Mucosa of descending colon (tissue), 3 donors: ENCODE data around the gene CCDC50. TPM values are rescaled to one million over a fixed set of nuclear protein-coding genes. Genes with fewer than 3 reads are reported as not detected.

Source experiments
- ATAC-seq: fragments of 200-7000 bp; cut with Tn5 transposase; one replicate; pipeline ENCODE4 v1.9.1; 2020; ENCODE audit warnings: mild to moderate bottlenecking, moderate library complexity
- DNase-seq, 3 donors: peaks; one replicate each; pipeline ENCODE4 v3.0.0-alpha.2; 2020
- H3K36me3 ChIP-seq: fragments of 200-600 bp; one replicate; pipeline ENCODE4 v1.8.0; 2021; ENCODE audit warnings: low read depth, mild to moderate bottlenecking
- H3K4me1 ChIP-seq: fragments of 200-600 bp; one replicate; pipeline ENCODE4 v1.8.0; 2021; ENCODE audit warnings: low read depth, mild to moderate bottlenecking
- H3K4me3 ChIP-seq: fragments of 200-600 bp; one replicate; pipeline ENCODE4 v1.8.0; 2021; ENCODE audit warnings: mild to moderate bottlenecking
- H3K9me3 ChIP-seq: fragments of 200-600 bp; one replicate; pipeline ENCODE4 v1.8.0; 2021; ENCODE audit warnings: mild to moderate bottlenecking
- intact Hi-C, 2 donors: fragments of 100-400 bp; cut with DNase I in 1 of 2; cut with micrococcal nuclease in 1 of 2; formaldehyde crosslinking; loops; one replicate each; pipeline versions ENCODE4 v1.11.0 to v1.11.1; 2022; cut with DNase I, micrococcal nuclease
- total RNA-seq, 3 donors: library from RNA; stranded (reverse); fragmentation: NEBNext Ultra II Directional in 2 of 3; extraction: Animal tissue kit (Norgen Biotek cat#: 25700) in 2 of 3; gene quantifications; one replicate each; pipeline versions ENCODE4 v1.2.1 to v1.2.4, GENCODE V29; 2021 to 2023
- TF ChIP-seq, protein P1 (sequence below): fragments of 200-600 bp; IDR thresholded peaks from one replicate; pipeline ENCODE4 v1.8.0; 2022; ENCODE audit warnings: antibody characterized with exemption, mild to moderate bottlenecking
- donor health status: DM: no; HTN: no; CAD: no; lungs with moderate emphysema.
- donor health status: DM: no; HTN: no; CAD: no.
- donor health status: DM: no; HTN: yes; CAD: no.

CCDC50 gene
- total RNA-seq, 3 donors from 2014 or later = 41.8 to 89.8 (median 60.2) TPM

DNA sequence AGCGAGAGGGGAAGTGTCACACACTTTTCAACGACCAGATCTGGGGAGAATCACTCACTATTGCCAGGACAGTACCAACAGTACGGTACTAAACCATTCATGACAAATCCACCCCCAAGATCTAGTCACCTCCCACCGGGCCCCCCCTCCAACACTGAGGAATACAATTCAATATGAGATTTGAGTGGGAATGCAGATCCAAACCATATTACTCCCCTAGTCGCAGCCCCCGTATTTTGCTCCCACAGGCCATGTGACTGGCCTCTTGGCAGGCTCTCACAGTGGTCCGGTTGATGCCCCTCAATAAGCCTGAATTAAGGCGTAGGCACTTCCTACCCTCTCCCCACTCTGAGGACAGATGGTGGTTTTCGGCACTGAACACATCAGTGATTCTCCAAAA lies 86.4 kb downstream of the CCDC50 start:
- DNase-seq = no peak
- TF ChIP-seq, protein P1, sequence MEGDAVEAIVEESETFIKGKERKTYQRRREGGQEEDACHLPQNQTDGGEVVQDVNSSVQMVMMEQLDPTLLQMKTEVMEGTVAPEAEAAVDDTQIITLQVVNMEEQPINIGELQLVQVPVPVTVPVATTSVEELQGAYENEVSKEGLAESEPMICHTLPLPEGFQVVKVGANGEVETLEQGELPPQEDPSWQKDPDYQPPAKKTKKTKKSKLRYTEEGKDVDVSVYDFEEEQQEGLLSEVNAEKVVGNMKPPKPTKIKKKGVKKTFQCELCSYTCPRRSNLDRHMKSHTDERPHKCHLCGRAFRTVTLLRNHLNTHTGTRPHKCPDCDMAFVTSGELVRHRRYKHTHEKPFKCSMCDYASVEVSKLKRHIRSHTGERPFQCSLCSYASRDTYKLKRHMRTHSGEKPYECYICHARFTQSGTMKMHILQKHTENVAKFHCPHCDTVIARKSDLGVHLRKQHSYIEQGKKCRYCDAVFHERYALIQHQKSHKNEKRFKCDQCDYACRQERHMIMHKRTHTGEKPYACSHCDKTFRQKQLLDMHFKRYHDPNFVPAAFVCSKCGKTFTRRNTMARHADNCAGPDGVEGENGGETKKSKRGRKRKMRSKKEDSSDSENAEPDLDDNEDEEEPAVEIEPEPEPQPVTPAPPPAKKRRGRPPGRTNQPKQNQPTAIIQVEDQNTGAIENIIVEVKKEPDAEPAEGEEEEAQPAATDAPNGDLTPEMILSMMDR = no peak
- no peak for ATAC-seq
- Histone ChIP-seq H3K4me3 (no peak overlapping the region), H3K4me1 (no peaks in the 10 kb centered on the region), H3K36me3 (no peaks in the 10 kb centered on the region), H3K9me3 (no peaks in the 10 kb centered on the region)
- intact Hi-C loops = loop anchor here (10.0 kb wide), 2 partner anchors 171 to 1029 kb away; no protein-coding TSS in a partner anchor

DNA sequence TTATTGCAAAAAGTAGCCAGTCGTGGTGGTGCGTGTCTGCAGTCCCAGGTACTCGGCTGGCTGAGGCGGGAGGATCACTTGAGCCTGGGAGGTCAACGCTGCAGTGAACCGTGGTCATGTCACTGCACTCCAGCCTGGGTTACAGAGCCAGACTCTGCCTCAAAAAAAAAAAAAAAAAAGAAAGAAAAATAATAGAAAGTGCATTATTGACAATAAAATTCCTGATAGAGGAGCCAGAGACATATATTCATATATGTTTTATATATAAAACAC lies 88.2 kb downstream of the CCDC50 start:
- TF ChIP-seq, protein P1 = no peak
- DNase-seq (no peak), ATAC-seq (no peak)
- no peaks in the 10 kb centered on the region for H3K9me3 ChIP-seq
- intact Hi-C loops = loop anchor here (10.0 kb wide), 2 partner anchors 173 to 1027 kb away; no protein-coding TSS in a partner anchor
- H3K4me1 ChIP-seq = no peaks in the 10 kb centered on the region
- no peak overlapping the region for H3K4me3 ChIP-seq
- H3K36me3 ChIP-seq = no peaks in the 10 kb centered on the region

DNA sequence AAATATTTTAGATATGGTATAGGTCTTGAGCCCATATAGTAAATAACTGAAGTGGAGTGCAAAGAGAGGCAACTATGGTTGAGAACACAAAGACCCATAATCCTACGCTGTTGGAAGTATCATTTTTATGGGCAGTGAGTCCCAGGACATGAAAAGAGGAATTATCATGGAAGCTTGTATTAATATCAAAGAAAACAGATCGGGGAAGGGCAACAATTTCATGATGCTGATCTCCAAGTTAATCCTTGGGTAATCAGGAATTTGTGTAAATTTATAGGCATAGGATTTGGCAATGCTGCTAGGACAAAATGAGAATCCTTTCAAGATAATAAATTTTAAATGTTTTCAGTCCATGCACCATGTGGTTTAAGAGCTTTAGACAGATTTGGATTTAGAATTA lies 91.6 kb downstream of the CCDC50 start:
- no peak for ATAC-seq

DNA sequence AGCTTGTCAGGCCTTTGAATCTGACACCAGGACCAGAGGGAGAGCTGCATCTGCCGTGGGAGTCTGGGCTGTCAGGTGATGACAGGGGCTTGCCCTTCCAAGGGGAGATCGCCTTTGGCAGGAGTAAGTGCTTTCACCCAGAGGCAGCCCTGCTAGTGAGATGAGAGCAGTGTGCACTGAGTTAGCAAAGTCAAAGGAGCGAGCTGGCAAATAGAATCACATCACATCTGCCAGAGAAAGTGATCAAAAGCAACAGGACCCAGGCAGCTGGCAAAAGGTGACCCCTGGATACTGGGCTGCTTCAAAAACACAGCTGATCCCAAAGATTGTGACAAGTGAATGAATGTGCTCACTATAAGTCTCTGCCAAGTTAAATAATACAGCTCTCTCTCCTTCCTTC lies 95.7 kb downstream of the CCDC50 start:
- ATAC-seq (no peak), DNase-seq (no peak)
- TF ChIP-seq, protein P1 = no peak
- Histone ChIP-seq H3K9me3 (no peaks in the 10 kb centered on the region), H3K4me1 (no peaks in the 10 kb centered on the region), H3K36me3 (no peaks in the 10 kb centered on the region), H3K4me3 (no peak overlapping the region)
- intact Hi-C loops = no loop called here

More for the DNA sequence above, 91.6 kb downstream of the CCDC50 start:
- H3K9me3 ChIP-seq = no peaks in the 10 kb centered on the region
- TF ChIP-seq, protein P1 = no peak
- H3K4me3 ChIP-seq = no peak overlapping the region
- no peak for DNase-seq
- no peaks in the 10 kb centered on the region for H3K36me3 ChIP-seq
- intact Hi-C loops = no loop called here
- H3K4me1 ChIP-seq = no peaks in the 10 kb centered on the region

DNA sequence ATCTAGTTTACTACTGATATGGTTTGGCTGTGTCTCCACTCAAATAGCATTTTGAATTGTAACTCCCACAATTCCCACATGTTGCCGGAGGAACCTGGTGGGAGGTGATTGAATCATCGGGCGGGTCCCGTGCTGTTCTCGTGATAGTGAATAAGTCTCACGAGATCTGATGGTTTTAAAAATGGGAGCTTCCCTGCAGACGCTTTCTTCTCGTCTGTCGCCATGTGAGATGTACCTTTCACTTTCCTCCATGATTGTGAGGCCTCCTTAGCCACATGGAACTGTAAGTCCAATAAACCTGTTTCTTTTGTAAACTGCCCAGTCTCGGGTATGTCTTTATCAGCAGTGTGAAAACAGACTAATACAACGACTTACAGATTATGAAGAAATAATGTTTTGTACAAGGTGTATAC lies 96.1 kb downstream of the CCDC50 start:
- no peak for ATAC-seq
- Histone ChIP-seq H3K4me3 (no peak overlapping the region), H3K4me1 (no peaks in the 10 kb centered on the region), H3K36me3 (no peaks in the 10 kb centered on the region), H3K9me3 (no peaks in the 10 kb centered on the region)
- intact Hi-C loops = no loop called here
- no peak for DNase-seq
- TF ChIP-seq, protein P1 = no peak

DNA sequence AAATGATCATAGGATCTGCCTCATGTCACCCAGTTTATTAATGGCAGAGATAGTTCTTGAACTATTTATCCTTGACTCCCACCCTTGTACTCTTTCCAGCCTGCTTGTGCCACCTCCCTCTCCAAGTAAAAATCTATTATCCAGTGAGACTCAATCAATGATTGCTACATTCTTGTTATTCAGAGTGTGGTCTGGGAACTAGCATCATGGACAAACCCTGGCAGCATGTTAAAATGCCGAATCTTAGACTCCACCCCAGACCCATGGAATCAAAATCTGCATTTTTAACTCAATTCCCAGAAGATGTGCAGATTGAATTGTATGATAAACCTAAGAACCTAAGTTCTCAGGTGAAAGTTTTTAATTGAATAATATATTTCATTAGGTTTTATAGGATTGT lies 97.1 kb downstream of the CCDC50 start:
- Histone ChIP-seq H3K4me3 (no peak overlapping the region), H3K9me3 (no peaks in the 10 kb centered on the region), H3K36me3 (no peaks in the 10 kb centered on the region), H3K4me1 (no peaks in the 10 kb centered on the region)
- DNase-seq (no peak), ATAC-seq (no peak)
- TF ChIP-seq, protein P1 = no peak
- intact Hi-C loops = no loop called here
